HG03135 (cell line): ENCODE results near the gene NPHP4.

ENCODE experiments used
- ATAC-seq: cut with Tn5 transposase; IDR thresholded peaks from one replicate; pipeline ENCODE4 v1.9.1; 2021; ENCODE audit warnings: mild to moderate bottlenecking, moderate library complexity; ENCODE audit not compliant: unreplicated experiment

NPHP4 gene

DNA sequence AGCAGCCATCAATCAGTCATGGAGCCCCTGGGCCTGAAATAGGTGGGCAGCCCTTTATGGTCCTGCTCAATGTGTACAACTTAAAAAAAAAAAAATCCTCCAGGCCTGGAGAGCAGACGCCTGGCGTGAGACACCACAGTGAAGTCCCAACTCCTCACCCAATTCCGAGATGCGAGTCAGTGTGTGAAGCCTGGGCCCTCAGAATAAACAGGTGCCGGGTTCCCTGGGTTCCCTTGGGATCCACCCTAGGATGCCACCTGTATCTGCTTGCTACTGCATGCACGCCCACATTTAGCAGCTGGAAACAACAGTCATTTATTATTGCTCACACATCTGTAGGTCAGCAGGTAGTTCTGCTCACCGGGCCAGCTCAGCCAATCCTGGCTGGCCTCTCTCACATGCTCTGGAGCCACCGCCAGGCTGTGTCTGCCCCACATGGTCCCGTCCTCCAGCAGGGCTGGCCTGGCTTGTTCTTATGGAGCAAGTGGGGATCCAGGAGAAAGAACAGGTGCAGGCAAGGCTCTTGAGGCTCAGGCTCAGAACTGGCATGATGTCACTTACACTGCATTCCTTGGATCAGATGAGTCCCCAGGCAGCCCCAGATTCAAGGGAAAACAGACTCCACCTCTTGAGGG is 172.7 kb downstream of the NPHP4 start:
- no peak for ATAC-seq

DNA sequence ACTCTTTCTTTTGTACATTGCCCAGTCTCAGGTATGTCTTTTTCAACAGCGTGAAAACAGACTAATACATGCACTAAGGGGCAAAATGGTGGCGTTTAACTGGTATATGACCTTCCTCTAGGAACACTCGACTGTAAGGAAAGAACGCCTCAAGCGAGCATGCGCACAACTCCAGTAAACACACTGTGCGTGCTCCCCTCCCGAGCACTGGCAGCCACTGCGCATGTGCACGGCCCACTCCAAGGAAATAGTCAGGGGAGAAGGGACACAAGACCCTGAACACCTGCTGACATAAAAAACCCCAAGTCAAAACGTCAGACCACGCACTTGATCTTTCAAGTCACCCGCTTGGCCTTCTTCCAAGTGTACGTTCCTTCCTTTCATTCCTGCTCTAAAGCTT is 173.5 kb downstream of the NPHP4 start:
- ATAC-seq, result no peak

DNA sequence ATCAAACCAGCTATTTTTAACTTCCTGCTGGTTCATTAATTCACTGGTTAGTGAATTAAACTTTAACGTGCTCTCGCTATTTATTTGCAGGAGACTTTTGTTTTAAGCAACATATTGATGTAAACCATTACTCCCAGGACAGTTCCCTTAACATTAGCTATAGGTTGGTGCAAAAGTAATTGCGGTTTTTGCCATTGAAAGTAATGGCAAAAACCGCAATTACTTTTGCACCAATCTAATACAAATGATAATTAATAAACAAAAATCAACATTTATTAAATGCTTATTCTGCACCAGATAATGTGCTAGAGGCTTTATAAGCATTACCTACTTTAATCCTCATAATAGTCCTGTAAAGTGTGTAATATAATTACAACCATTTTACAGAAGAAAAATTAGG is 176.5 kb downstream of the NPHP4 start:
- no peak for ATAC-seq

DNA sequence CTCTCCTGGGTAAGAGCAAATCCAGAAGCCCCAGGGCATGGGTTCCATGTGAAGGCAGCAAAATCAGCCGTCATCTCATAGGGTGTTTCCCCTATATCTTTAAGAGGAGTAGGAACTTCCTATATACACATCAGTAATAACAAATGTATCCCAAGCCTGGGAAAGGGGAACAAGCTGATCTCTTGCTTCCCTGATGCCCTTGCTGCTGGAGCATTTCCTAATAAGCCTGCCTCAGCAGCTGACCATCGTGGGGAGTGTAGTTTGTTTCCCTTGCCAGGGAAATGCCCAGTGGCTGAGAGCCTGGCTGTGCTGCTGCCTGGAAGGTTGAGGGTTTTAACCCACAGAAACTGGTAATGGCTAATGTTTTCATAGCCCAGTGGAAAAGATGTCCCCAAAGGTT is 177.0 kb downstream of the NPHP4 start:
- no peak for ATAC-seq

DNA sequence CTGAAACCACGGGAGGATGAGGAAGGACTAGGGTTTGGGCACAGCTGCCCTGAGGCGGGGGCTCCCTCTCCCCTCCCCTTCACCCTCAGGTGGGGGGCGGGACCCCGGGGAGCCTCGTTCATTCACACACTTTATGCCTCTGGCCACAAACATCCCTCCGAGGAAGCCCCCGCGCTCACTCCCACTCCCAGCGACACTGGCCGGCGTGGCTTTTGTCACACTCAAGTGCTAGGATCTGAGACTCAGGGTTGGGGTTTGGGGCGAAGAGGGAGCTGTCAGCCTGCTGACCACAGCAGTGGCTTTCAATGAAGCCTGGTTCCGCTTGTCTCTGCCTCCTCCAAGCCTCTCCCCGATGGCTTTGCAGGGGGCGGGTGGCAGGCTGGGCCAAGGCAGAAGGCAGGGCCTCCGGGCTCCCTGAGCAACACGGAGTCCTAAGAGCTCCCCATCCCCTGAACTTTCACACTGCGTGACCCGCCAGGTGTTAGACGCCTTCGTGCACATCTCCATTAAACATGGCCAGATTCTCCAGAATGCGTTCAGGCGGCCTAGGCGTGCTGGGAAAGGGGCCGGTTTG is 178.1 kb downstream of the NPHP4 start:
- ATAC-seq, result no peak

DNA sequence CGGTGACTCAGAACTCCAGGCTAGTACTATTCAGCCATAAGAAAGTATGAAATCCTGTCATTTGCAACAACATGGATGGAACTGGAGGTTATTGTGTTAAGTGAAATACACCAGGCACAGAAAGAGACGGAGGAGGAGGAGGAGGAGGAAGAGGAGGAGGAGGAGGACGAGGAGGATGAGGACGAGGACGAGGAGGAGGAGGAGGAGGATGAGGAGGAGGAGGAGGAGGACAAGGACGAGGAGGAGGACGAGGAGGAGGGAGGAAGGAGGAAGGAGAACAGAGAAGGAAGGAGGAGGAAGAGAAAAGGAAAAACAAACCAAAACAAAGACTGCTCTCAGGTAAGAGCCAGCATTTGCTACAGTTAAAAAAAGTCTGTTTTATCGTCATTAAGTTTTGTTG is 178.7 kb downstream of the NPHP4 start:
- no peak for ATAC-seq
